GM12891 (cell line): ENCODE data around the gene BET1.

Experiments used
- POLR2A ChIP-seq: IDR thresholded peaks from 2 replicates; pipeline ENCODE4 v1.6.1; 2011; ENCODE audit warnings: low read depth, low read length, control low read depth
- POLR2AphosphoS5 ChIP-seq: IDR thresholded peaks from 2 replicates; pipeline ENCODE4 v1.6.1; 2011; ENCODE audit warnings: low read depth, low read length, control low read depth
- SPI1 ChIP-seq: IDR thresholded peaks from 2 replicates; pipeline ENCODE4 v1.6.1; 2011; ENCODE audit warnings: low read depth, low read length, control low read depth
- TAF1 ChIP-seq: IDR thresholded peaks from 2 replicates; pipeline ENCODE4 v1.6.1; 2011; ENCODE audit warnings: low read depth, low read length, control low read depth

DNA sequence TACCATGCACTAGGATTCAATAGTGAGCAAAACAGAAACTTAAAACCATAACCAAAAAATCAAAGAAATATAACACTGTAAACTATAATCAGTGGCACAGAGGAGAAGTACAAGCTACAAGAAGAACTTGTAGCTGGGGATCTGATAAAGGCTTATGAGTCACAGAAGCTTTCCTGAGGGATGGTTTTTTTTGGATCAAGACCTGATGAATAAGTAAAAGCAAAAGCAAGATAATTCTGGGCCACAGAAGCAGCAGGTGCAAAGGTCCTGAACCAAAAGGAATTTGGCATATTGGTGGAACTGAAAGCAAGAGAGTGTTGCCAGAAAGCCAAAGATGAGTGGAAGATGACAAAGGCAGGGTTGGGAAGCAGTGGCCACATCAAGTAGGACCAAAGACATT is 37.4 kb upstream of the BET1 start:
- TF ChIP-seq POLR2A, result no peak
- no peak for TF ChIP-seq POLR2AphosphoS5
- TF ChIP-seq TAF1, result no peak
- no peak for TF ChIP-seq SPI1
